Activated CD4-positive, alpha-beta memory T cell treated with anti-CD3 and anti-CD28 coated beads for 36 hours (primary cell): Measurements from ENCODE around the gene RSPRY1. TPM values are rescaled to one million over a fixed set of nuclear protein-coding genes. Genes with fewer than 3 reads are reported as not detected.
"Not testable (repeated sequence)": the region's sequence is repeated elsewhere in the genome, so short reads cannot be mapped to it uniquely, and the experiment has no call there.

Source experiments
- CTCF ChIA-PET: fragments of 350-600 bp; sonication (Branson Sonifier 250); formaldehyde crosslinking; loops from one replicate; lab custom pipeline; 2021; ENCODE audit warnings: antibody characterized with exemption, inconsistent platforms; lab: Charles Lee
- POLR2A ChIA-PET: fragments of 350-600 bp; sonication (Branson Sonifier 250); formaldehyde crosslinking; loops from one replicate; lab custom pipeline; 2021; ENCODE audit warnings: antibody characterized with exemption; lab: Charles Lee
- DNase-seq: peaks from one replicate; pipeline ENCODE4 v3.0.0-alpha.2; 2020
- H3K27ac Mint-ChIP-seq: one replicate; pipeline ENCODE4 v1.8.0; 2021; ENCODE audit warnings: mixed read lengths
- H3K27me3 Mint-ChIP-seq: one replicate; pipeline ENCODE4 v1.8.0; 2021; ENCODE audit warnings: mixed read lengths
- H3K36me3 Mint-ChIP-seq: one replicate; pipeline ENCODE4 v1.8.0; 2021; ENCODE audit warnings: mixed read lengths
- H3K4me1 Mint-ChIP-seq: one replicate; pipeline ENCODE4 v1.8.0; 2021; ENCODE audit warnings: low read depth, mixed read lengths
- H3K4me3 Mint-ChIP-seq: one replicate; pipeline ENCODE4 v1.8.0; 2021; ENCODE audit warnings: mild to moderate bottlenecking, mixed read lengths
- H3K9me3 Mint-ChIP-seq: one replicate; pipeline ENCODE4 v1.8.0; 2021; ENCODE audit warnings: mixed read lengths
- intact Hi-C: fragments of 100-400 bp; cut with micrococcal nuclease; formaldehyde crosslinking; loops from one replicate; pipeline ENCODE4 v1.15.1; 2023
- total RNA-seq, 2 experiments: library from RNA; stranded (reverse); gene quantifications; one replicate each; pipeline ENCODE4 v1.2.3, GENCODE V29; 2021

Gene RSPRY1
- total RNA-seq, 2 experiments from 2014 or later: 31.5 to 33.3 TPM

DNA sequence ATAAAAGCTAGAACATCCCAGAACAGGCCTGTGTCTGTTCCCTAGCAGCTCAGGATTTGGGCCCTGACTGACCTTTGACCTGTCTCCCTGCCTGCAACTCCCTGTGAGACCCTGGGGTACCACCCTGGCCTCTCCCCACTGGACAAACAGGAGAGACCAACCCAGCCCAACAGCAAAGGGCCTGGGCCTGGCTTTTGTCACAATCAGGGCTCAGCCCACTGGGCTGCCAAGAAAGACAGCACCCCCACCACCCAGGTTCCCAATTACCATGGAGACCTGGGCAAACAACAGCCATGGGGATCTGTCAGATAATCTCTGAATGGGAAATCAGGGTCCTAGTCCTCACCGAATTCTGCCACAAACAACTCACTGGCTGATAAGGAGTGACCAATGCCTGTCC, 87.2 kb downstream of the RSPRY1 start:
- no peaks in the 10 kb centered on the region for H3K36me3 Mint-ChIP-seq
- POLR2A ChIA-PET: interaction anchor here (0.5 kb wide), 1 partner anchor 15 kb away, joined by 3 read pairs; no protein-coding TSS in a partner anchor
- peaks cover 23% of the 10 kb centered on the region for H3K4me1 Mint-ChIP-seq
- no peaks in the 10 kb centered on the region for H3K9me3 Mint-ChIP-seq
- intact Hi-C loops: no loop called here
- CTCF ChIA-PET: no interaction called here
- H3K27ac Mint-ChIP-seq: no peak overlapping the region
- H3K27me3 Mint-ChIP-seq: no peaks in the 10 kb centered on the region
- DNase-seq: no peak
- H3K4me3 Mint-ChIP-seq: no peak overlapping the region

DNA sequence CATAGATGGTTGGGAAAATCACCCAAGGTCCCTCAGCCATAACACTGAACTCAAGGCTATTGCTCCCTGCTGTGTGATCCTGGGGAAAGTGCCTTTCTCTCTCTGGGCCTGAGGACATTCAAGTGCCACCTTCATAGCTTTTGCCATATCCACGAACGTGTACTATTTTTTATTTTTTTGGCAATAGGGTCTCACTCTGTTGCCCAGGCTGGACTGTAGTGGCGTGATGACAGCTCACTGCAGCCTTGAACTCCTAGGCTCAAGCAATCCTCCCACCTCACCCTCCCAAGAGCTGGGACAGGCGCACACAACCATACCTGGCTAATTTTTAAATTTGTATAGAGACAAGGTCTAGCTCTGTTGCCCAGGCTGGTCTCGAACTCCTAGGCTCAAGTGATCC, 87.7 kb downstream of the RSPRY1 start:
- no peak for DNase-seq
- no peak overlapping the region for H3K27ac Mint-ChIP-seq
- intact Hi-C loops: no loop called here
- H3K27me3 Mint-ChIP-seq: no peaks in the 10 kb centered on the region
- H3K9me3 Mint-ChIP-seq: no peaks in the 10 kb centered on the region
- H3K4me3 Mint-ChIP-seq: no peak overlapping the region
- ChIA-PET CTCF (no interaction called here), POLR2A (no interaction called here)
- peaks cover 19% of the 10 kb centered on the region for H3K4me1 Mint-ChIP-seq
- H3K36me3 Mint-ChIP-seq: no peaks in the 10 kb centered on the region

DNA sequence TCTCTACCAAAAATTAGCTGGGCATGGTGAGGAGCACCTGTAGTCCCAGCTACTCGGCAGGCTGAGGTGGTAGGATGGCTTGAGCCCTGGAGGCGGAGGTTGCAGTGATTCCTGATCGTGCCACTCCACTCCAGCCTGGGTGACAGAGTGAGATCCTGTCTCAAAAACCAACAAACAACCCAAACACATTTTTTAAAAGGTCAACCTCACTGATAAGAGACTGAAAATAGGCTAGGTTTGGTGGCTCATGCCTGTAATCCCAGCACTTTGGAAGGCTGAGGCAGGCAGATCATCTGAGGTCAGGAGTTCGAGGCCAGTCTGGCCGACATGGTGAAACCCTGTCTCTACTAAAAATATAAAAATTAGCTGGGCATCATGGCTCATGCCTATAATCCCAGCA, 89.8 kb downstream of the RSPRY1 start:
- CTCF ChIA-PET, H3K36me3 Mint-ChIP-seq, H3K27me3 Mint-ChIP-seq, H3K4me3 Mint-ChIP-seq, H3K9me3 Mint-ChIP-seq, DNase-seq, H3K27ac Mint-ChIP-seq, POLR2A ChIA-PET: not testable (repeated sequence)
- intact Hi-C loops: loop anchor here (5.0 kb wide), 1 partner anchor 34 kb away; no protein-coding TSS in a partner anchor
- H3K4me1 Mint-ChIP-seq: peaks cover 22% of the 10 kb centered on the region

DNA sequence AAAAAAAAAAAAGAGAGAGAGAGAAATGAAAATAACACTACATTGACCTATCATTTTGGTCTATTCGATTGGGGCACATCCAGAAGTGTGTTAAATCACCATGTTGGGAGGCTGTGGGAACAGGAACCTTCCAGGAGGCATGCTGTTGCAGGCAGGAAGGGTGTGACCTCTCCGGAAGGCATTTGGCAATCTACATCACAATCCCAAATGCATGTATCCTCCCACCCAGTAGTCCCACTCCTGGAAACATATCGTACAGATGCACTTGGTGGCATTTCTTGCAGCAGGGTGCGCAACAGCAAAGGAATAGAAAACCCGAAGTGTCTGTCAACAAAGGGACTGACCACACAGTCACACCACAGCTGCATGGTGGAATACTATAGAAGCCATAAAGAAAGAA, 90.5 kb downstream of the RSPRY1 start:
- ChIA-PET POLR2A (no interaction called here), CTCF (no interaction called here)
- Mint-ChIP-seq H3K9me3 (no peaks in the 10 kb centered on the region), H3K4me1 (peaks cover 22% of the 10 kb centered on the region), H3K27me3 (no peaks in the 10 kb centered on the region), H3K36me3 (no peaks in the 10 kb centered on the region), H3K27ac (no peak overlapping the region), H3K4me3 (no peak overlapping the region)
- DNase-seq: no peak
- intact Hi-C loops: loop anchor here (5.0 kb wide), 1 partner anchor 34 kb away; no protein-coding TSS in a partner anchor

DNA sequence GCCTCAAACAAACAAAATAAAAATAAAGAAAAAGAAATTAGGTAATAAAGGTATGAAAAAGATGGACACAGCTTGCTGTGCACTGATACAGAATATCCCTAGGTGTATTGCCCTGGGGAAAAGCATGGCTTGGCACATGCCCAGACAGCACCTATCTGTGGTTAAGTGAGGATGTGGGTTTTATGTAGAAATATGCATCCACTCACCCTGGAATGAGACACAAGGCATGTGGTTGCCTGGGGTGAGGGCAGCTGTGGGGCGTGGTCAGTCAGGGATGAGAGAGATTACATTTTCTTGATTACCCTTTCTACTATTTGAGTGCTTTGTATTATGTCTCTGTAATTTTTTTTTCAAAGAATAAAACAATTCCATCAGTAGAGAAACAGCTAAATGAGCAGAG, 91.5 kb downstream of the RSPRY1 start:
- intact Hi-C loops: loop anchor here (1.0 to 5.0 kb wide), 2 partner anchors 11 to 35 kb away; no protein-coding TSS in a partner anchor
- peak; percentile 84 for DNase-seq
- H3K4me3 Mint-ChIP-seq: peak overlapping the region; percentile 20
- peaks cover 22% of the 10 kb centered on the region for H3K4me1 Mint-ChIP-seq
- no peaks in the 10 kb centered on the region for H3K36me3 Mint-ChIP-seq
- H3K27ac Mint-ChIP-seq: peak overlapping the region; percentile 5
- ChIA-PET CTCF (interaction anchor here (1.3 kb wide), 1 partner anchor 242 kb away, joined by 3 read pairs; no protein-coding TSS in a partner anchor), POLR2A (no interaction called here)
- H3K27me3 Mint-ChIP-seq: no peaks in the 10 kb centered on the region
- H3K9me3 Mint-ChIP-seq: no peaks in the 10 kb centered on the region

DNA sequence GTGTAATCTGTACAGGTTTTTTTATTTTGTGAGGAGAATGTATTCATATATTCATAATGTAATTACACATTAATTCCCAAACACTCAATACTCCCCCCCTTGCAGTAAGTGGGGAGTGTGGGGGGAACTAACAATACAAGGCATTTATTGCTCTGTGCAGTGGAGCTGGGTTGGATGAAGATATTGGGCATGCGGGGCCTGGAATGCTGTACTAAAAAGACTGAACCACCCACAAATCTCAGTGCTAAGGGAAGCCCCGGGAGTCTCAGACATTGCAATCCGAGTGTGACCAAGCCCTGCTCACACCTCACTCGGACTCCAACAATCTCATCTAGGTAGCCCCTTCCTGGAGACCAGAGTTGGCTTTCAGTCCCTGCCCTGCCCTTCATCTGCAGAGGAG, 92.4 kb downstream of the RSPRY1 start:
- Mint-ChIP-seq H3K4me3 (no peak overlapping the region), H3K27ac (no peak overlapping the region), H3K9me3 (no peaks in the 10 kb centered on the region), H3K36me3 (no peaks in the 10 kb centered on the region), H3K27me3 (peaks cover 2% of the 10 kb centered on the region), H3K4me1 (peaks cover 22% of the 10 kb centered on the region)
- intact Hi-C loops: loop anchor here (5.0 kb wide), 1 partner anchor 36 kb away; no protein-coding TSS in a partner anchor
- ChIA-PET CTCF (interaction anchor here (1.0 to 1.3 kb wide), 2 partner anchors 139 to 140 kb away, joined by 4 to 5 read pairs; no protein-coding TSS in a partner anchor), POLR2A (no interaction called here)
- DNase-seq: no peak

DNA sequence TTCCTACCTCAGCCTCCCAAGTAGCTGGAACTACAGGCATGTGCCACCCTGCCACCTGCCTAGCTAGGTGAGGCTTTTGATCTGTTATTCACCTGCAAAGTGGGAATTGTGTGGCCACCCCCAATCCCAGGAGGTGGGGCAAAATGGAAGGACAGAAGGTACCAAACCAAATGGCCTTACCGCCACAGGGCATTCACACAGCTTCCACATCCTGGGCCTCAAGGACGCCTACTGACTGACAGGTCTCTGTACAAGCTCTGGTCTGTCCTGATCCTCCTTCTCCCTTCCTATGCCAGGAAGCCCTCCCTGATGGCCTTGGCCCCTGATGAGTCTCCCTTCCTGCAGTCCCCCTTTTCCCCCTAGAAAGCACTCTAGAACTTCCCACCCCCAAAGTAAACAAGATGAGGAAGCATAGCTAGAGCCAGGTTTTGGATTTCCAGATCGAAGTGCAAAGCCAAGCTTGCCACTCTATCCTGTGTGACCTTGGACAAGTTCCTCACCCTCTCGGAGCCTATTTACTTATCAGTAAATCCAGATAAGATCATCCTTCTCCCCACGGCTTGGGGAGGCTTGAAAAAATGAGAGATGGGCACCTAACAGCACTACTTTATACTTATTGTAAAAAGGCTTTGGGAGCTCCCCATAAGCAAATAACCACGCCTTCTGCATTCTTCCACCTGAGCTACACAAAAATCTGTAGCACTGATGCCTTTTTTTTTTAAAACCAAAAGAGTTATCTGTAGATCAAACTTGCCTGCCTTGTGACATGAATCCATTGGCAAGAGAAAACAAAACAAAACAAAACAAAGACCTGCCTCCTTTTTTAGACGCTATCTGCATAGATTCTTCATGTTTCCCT, 93.9 kb downstream of the RSPRY1 start:
- ChIA-PET POLR2A (interaction anchor here (0.7 kb wide), 1 partner anchor 50 kb away, joined by 4 read pairs; no protein-coding TSS in a partner anchor), CTCF (interaction anchor here (0.9 to 1.1 kb wide), 2 partner anchors 20 to 137 kb away, joined by 3 to 4 read pairs; no protein-coding TSS in a partner anchor)
- Mint-ChIP-seq H3K27me3 (peaks cover 8% of the 10 kb centered on the region), H3K9me3 (no peaks in the 10 kb centered on the region), H3K36me3 (no peaks in the 10 kb centered on the region), H3K27ac (no peak overlapping the region), H3K4me1 (peaks cover 29% of the 10 kb centered on the region), H3K4me3 (no peak overlapping the region)
- DNase-seq: no peak
- intact Hi-C loops: loop anchor here (5.0 kb wide), 1 partner anchor 38 kb away; no protein-coding TSS in a partner anchor

DNA sequence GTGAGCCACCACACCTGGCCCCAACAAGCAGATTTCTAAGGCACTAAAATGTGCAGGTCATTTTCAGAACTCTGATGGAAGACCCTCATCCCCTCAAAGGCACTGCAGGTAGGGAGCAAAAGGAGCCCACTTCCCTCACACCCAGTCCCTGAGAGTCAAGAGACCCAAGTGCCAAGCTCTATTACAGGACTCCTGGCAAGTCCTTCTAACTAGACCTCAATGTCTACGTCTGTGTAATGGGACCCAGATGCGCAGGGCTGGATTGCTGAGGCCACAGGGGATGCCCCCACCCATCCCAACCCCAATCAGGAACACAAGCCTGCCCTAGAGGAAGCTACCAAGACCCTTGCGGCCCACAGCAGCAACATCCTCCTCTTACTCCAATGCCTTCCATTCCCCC, 95.7 kb downstream of the RSPRY1 start:
- ChIA-PET POLR2A (no interaction called here), CTCF (no interaction called here)
- Mint-ChIP-seq H3K36me3 (no peaks in the 10 kb centered on the region), H3K27ac (no peak overlapping the region), H3K27me3 (peaks cover 8% of the 10 kb centered on the region), H3K9me3 (no peaks in the 10 kb centered on the region), H3K4me1 (peaks cover 27% of the 10 kb centered on the region), H3K4me3 (no peak overlapping the region)
- intact Hi-C loops: no loop called here
- no peak for DNase-seq

DNA sequence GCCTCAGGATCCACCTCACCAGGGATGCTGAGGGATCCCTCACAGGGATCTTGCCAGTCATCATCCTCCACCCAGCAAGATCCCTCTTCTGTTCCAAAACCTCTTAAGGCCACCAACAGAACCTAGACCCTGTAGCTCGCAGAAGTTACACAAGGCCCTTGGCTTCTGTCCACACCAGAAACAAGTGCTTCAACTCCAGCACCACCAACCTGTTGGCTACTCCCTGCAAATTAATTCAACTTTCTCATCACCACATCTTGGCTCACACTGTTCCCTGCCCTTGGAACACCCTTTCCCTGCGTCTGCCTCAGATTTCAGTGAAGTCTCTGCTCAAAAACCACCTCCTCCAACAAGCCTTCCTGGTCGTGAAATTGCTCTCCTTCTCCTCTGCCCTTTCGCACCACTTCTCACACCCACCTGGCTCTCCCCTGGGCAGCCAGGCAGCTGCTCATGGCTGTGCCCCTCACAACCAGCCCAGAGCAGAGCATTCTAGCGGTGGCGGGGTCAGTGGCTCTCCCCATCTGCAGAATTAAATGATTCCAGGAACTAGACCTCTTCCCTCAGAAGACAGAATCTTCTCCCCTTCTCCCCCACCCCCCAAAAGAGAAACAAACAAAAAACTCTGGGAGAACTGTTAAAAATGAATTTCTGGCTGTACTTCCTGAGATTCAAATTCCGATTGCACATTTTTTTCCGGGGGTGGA, 96.5 kb downstream of the RSPRY1 start:
- no peak for DNase-seq
- Mint-ChIP-seq H3K27me3 (peaks cover 8% of the 10 kb centered on the region), H3K36me3 (no peaks in the 10 kb centered on the region), H3K4me1 (peaks cover 19% of the 10 kb centered on the region), H3K9me3 (no peaks in the 10 kb centered on the region), H3K4me3 (no peak overlapping the region), H3K27ac (no peak overlapping the region)
- CTCF ChIA-PET: no interaction called here
- POLR2A ChIA-PET: no interaction called here
- intact Hi-C loops: no loop called here

DNA sequence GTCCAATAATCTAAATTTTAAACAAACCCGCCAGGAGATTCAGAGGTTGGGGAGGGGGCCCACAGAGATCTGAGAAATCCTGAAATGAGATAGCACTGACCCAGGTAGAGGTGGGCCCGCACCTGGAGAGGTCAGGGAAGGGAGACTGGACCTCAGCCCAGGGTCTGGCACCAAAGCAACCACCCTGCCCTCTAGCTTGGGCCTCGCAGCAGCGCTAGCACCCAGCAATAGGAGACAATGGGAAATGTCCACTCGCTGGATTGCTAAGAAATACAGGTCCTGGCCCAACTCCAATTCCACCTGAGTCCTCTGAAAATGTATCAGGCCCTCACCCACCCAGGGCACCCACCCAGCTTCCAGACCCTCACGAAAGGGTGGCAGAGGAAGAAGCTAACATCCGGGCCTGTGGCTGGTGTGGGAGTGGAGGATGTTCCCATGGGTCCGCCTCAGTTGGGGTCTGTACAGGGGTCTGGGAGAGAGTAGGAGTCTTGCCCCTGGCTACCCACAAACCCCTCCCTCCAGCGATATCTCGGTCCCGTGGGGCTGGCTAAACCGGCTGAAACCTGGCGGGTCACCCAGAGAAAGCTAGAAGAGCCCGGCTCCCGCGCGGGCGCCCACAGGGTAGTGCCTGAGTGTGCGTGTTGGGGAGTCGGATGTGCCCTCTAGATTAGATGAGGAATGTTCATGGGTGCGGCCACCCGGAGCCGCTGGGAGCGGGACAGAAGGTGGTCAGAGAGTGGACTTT, 97.3 kb downstream of the RSPRY1 start:
- no peaks in the 10 kb centered on the region for H3K9me3 Mint-ChIP-seq
- DNase-seq: no peak
- ChIA-PET POLR2A (no interaction called here), CTCF (no interaction called here)
- intact Hi-C loops: no loop called here
- H3K4me3 Mint-ChIP-seq: peak overlapping the region; percentile 65
- H3K27ac Mint-ChIP-seq: no peak overlapping the region
- H3K36me3 Mint-ChIP-seq: no peaks in the 10 kb centered on the region
- H3K27me3 Mint-ChIP-seq: peaks cover 8% of the 10 kb centered on the region
- H3K4me1 Mint-ChIP-seq: peaks cover 13% of the 10 kb centered on the region

DNA sequence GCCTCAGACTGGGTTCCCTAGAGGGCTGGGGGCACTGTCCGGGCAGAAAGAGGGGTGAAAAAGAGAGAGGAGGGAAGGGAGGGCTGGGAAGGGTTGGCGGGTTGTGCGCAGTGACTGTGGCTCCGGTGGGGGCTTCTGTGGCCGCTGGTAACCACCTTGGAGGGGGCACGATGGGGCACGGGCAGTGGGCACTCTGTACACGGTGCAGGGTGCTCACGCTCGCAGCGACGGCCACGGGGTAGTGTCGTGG, 97.8 kb downstream of the RSPRY1 start:
- ChIA-PET CTCF (no interaction called here), POLR2A (no interaction called here)
- no peak for DNase-seq
- peaks cover 13% of the 10 kb centered on the region for H3K4me1 Mint-ChIP-seq
- H3K36me3 Mint-ChIP-seq: no peaks in the 10 kb centered on the region
- H3K9me3 Mint-ChIP-seq: no peaks in the 10 kb centered on the region
- H3K4me3 Mint-ChIP-seq: peak overlapping the region; percentile 65
- intact Hi-C loops: no loop called here
- H3K27me3 Mint-ChIP-seq: peaks cover 8% of the 10 kb centered on the region
- no peak overlapping the region for H3K27ac Mint-ChIP-seq
